RWPE2 (cell line): Measurements from ENCODE around the gene GALNT18.

Source experiments
- ATAC-seq: fragments of 200-7000 bp; cut with Tn5 transposase; 3 replicates; pipeline ENCODE4 v1.9.1; 2021; ENCODE audit warnings: low read depth
- DNase-seq: peaks from one replicate; pipeline ENCODE4 v3.0.0-alpha.2; 2020; ENCODE audit warnings: low spot score
- H3K27ac ChIP-seq: fragments of 450-650 bp; 2 replicates; pipeline ENCODE4 v1.5.1; 2017; ENCODE audit warnings: mild to moderate bottlenecking; ENCODE audit not compliant: poor library complexity, severe bottlenecking
- H3K27me3 ChIP-seq: fragments of 250-450 bp; sonication (Bioruptor Pico); 2 replicates; pipeline ENCODE4 v1.5.1; 2021; ENCODE audit warnings: mild to moderate bottlenecking, moderate library complexity; ENCODE audit not compliant: insufficient read depth, poor library complexity, severe bottlenecking
- H3K36me3 ChIP-seq: fragments of 250-450 bp; sonication (Bioruptor Pico); 2 replicates; pipeline ENCODE4 v1.5.1; 2020; ENCODE audit warnings: low read depth, mild to moderate bottlenecking, moderate library complexity
- H3K4me1 ChIP-seq: fragments of 250-450 bp; sonication (Bioruptor Pico); 2 replicates; pipeline ENCODE4 v1.5.1; 2021; ENCODE audit warnings: mild to moderate bottlenecking, moderate library complexity; ENCODE audit not compliant: insufficient read depth, poor library complexity, severe bottlenecking
- H3K4me3 ChIP-seq: fragments of 250-450 bp; sonication (Bioruptor Pico); 2 replicates; pipeline ENCODE4 v1.5.1; 2021; ENCODE audit warnings: mild to moderate bottlenecking, moderate library complexity; ENCODE audit not compliant: severe bottlenecking
- H3K9me3 ChIP-seq: fragments of 250-450 bp; sonication (Bioruptor Pico); 2 replicates; pipeline ENCODE4 v1.5.1; 2021; ENCODE audit warnings: mild to moderate bottlenecking, moderate library complexity; ENCODE audit not compliant: severe bottlenecking
- CTCF ChIP-seq: fragments of 450-650 bp; IDR thresholded peaks from one replicate; pipeline ENCODE4 v1.5.1; 2017; ENCODE audit warnings: mild to moderate bottlenecking, moderate library complexity; ENCODE audit not compliant: poor library complexity, severe bottlenecking

The GALNT18 gene

GRCh38 chr11:11435635-11436034 is 186.2 kb downstream of the GALNT18 start:
- Histone ChIP-seq H3K27me3 (no peaks in the 10 kb centered on the region), H3K27ac (no peak overlapping the region), H3K4me3 (no peak overlapping the region), H3K9me3 (no peaks in the 10 kb centered on the region), H3K4me1 (peaks cover 6% of the 10 kb centered on the region), H3K36me3 (no peaks in the 10 kb centered on the region; the same call in 1 of the 2 replicates)
- ATAC-seq (no peak), DNase-seq (no peak)
- no peak for TF ChIP-seq CTCF

- TF ChIP-seq CTCF: no peak
- H3K27me3 ChIP-seq: no peaks in the 10 kb centered on the region
- H3K36me3 ChIP-seq: no peaks in the 10 kb centered on the region; the same call in 1 of the 2 replicates
- H3K27ac ChIP-seq: no peak overlapping the region
- peaks cover 6% of the 10 kb centered on the region for H3K4me1 ChIP-seq
- H3K9me3 ChIP-seq: no peaks in the 10 kb centered on the region
- ATAC-seq (no peak), DNase-seq (no peak)
- no peak overlapping the region for H3K4me3 ChIP-seq
These were observed 187.8 kb downstream of the GALNT18 start for GRCh38 chr11:11433960-11434359.

GRCh38 chr11:11432621-11433319 is 189.0 kb downstream of the GALNT18 start:
- H3K27me3 ChIP-seq: no peaks in the 10 kb centered on the region
- peak; percentile 86 for ATAC-seq
- no peaks in the 10 kb centered on the region; the same call in 1 of the 2 replicates for H3K36me3 ChIP-seq
- DNase-seq: no peak
- H3K4me1 ChIP-seq: peaks cover 6% of the 10 kb centered on the region
- TF ChIP-seq CTCF: no peak
- H3K27ac ChIP-seq: peak overlapping the region; percentile 9
- no peaks in the 10 kb centered on the region for H3K9me3 ChIP-seq
- no peak overlapping the region for H3K4me3 ChIP-seq

DNA sequence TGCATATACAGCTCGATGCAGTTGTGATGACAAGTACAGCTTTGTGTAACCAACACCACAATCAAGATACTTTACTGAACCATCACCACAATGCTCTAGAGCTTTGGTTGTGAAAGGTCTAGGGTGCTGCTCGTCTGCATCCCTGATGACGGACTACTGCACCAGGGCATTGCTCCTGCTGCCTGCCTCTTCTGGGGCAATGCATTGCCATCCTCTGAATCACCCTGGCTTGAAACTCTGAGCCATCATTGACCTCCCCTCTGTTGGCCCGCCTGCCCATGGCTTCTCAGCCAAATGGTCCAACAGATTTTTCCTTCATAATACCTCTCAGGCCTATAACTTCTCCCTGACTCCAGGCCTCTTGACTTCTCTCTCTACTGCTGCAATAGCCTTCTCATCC is 191.4 kb downstream of the GALNT18 start:
- H3K27me3 ChIP-seq: no peaks in the 10 kb centered on the region
- no peaks in the 10 kb centered on the region for H3K9me3 ChIP-seq
- peaks cover 6% of the 10 kb centered on the region for H3K4me1 ChIP-seq
- H3K4me3 ChIP-seq: no peak overlapping the region
- TF ChIP-seq CTCF: no peak
- H3K36me3 ChIP-seq: no peaks in the 10 kb centered on the region; the same call in 1 of the 2 replicates
- ATAC-seq (no peak), DNase-seq (no peak)
- no peak overlapping the region for H3K27ac ChIP-seq

DNA sequence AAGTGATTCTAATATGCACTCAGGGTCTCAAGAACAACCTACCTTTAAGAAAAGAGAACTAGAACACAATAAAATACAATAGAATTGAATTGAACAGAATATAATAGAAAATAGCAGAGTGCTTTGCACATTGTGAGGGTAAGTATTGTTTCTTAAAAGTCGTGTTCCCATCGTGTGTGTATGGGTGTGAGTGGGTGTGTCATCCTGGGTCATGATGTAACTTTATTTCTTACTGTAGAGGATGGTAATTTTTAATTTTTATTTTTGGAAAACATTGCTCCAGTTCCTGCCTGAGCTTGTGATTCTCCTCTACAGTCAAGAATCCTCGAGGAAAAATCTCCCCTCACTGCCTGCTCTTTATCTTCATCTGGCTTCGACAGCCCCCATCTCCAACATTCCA is 193.1 kb downstream of the GALNT18 start:
- no peak for TF ChIP-seq CTCF
- no peaks in the 10 kb centered on the region for H3K27me3 ChIP-seq

More for the DNA sequence above, 193.1 kb downstream of the GALNT18 start:
- Histone ChIP-seq H3K4me3 (no peak overlapping the region), H3K9me3 (no peaks in the 10 kb centered on the region), H3K4me1 (peaks cover 6% of the 10 kb centered on the region), H3K36me3 (no peaks in the 10 kb centered on the region; the same call in 1 of the 2 replicates), H3K27ac (no peak overlapping the region)
- no peak for DNase-seq
- no peak for ATAC-seq
